ENCODE results near the gene NEURL4.

Gene NEURL4

DNA sequence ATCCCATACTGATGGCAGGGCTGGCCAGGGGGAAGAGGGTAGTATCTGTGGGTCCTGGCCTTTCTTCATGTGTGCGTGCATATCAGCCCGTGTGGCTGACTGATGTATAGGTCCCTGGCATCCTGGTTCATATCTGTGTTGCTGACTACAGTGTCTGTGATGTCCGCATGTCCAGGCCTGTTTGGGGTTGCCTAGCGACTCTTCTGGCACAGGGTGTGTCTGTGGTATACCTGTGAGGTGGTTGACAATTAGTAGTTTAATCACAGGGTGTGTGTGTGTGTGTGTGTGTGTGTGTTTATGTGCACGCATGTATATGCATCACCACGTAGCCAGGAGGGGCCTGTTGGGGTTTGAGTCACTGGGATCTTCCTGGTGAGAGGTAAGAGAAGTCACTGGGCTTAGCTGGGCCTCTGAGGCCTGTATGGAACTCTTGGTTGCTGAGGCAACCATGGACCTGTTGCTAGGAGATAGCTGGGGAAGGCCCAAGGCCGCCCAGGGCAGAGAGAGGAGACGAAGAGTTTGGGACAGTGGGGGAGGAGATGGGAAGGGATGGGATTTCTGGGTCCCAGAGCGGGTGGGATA lies 25.2 kb upstream of the NEURL4 start:
- peaks cover 7% of the 10 kb centered on the region for H3K4me1 ChIP-seq (ENCODE audit: insufficient read depth, low read length)
- no peaks in the 10 kb centered on the region for H3K27me3 ChIP-seq (ENCODE audit: insufficient read depth, low read length, poor library complexity)
- H3K79me2 ChIP-seq (ENCODE audit: insufficient read depth, low read length) = no peaks in the 10 kb centered on the region
- DNase-seq = no peak
- no peaks in the 10 kb centered on the region for H4K20me1 ChIP-seq (ENCODE audit: insufficient read depth, low read length)
- no peak overlapping the region for H3K27ac ChIP-seq (ENCODE audit: low read length)
- H3K4me3 ChIP-seq (ENCODE audit: low read depth in 1 of 2, low read length in 2 of 2) = no peak overlapping the region
- H3K36me3 ChIP-seq (ENCODE audit: insufficient read depth, low read length) = peaks cover 10% of the 10 kb centered on the region
- no peak for TF ChIP-seq EZH2 (IDR thresholded peaks at IDR 0.05; ENCODE audit: borderline replicate concordance, low read depth, low read length, severe bottlenecking)
- TF ChIP-seq, protein P1, sequence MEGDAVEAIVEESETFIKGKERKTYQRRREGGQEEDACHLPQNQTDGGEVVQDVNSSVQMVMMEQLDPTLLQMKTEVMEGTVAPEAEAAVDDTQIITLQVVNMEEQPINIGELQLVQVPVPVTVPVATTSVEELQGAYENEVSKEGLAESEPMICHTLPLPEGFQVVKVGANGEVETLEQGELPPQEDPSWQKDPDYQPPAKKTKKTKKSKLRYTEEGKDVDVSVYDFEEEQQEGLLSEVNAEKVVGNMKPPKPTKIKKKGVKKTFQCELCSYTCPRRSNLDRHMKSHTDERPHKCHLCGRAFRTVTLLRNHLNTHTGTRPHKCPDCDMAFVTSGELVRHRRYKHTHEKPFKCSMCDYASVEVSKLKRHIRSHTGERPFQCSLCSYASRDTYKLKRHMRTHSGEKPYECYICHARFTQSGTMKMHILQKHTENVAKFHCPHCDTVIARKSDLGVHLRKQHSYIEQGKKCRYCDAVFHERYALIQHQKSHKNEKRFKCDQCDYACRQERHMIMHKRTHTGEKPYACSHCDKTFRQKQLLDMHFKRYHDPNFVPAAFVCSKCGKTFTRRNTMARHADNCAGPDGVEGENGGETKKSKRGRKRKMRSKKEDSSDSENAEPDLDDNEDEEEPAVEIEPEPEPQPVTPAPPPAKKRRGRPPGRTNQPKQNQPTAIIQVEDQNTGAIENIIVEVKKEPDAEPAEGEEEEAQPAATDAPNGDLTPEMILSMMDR (IDR thresholded peaks at IDR 0.05; ENCODE audit: borderline replicate concordance, extremely low read depth, low read length, poor library complexity, severe bottlenecking) = no peak
- no peak for ATAC-seq (ENCODE audit: insufficient read depth, low read depth)
- no peak overlapping the region for H3K9ac ChIP-seq (ENCODE audit: low read depth, low read length)
- H3K4me2 ChIP-seq (ENCODE audit: insufficient read depth, low read length) = no peak overlapping the region
- H3K9me3 ChIP-seq (ENCODE audit: insufficient read depth, low read length, severe bottlenecking) = no peaks in the 10 kb centered on the region
- no peak overlapping the region for H2AFZ ChIP-seq (ENCODE audit: low read depth, low read length)

DNA sequence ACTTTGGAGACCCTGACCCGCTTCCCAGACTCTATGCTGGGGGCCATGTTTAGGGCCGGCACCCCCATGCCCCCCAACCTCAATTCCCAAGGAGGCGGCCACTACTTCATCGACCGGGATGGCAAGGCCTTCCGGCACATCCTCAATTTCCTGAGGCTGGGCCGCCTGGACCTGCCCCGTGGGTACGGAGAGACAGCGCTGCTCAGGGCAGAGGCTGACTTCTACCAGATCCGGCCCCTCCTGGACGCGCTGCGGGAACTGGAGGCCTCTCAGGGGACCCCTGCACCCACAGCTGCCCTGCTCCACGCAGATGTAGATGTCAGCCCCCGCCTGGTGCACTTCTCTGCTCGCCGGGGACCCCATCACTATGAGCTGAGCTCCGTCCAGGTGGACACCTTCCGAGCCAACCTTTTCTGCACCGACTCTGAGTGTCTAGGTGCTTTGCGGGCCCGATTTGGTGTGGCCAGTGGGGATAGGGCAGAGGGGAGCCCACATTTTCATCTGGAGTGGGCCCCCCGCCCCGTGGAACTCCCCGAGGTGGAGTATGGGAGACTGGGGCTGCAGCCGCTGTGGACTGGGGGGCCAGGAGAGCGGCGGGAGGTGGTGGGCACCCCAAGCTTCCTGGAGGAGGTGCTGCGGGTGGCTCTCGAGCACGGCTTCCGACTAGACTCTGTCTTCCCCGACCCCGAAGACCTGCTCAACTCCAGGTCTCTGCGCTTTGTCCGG lies 23.9 kb upstream of the NEURL4 start:
- Histone ChIP-seq H3K36me3 (ENCODE audit: insufficient read depth, low read length) (peaks cover 20% of the 10 kb centered on the region), H3K4me3 (ENCODE audit: low read depth in 1 of 2, low read length in 2 of 2) (no peak overlapping the region), H4K20me1 (ENCODE audit: insufficient read depth, low read length) (no peaks in the 10 kb centered on the region), H3K9me3 (ENCODE audit: insufficient read depth, low read length, severe bottlenecking) (no peaks in the 10 kb centered on the region), H3K79me2 (ENCODE audit: insufficient read depth, low read length) (no peaks in the 10 kb centered on the region), H3K4me2 (ENCODE audit: insufficient read depth, low read length) (no peak overlapping the region), H3K27ac (ENCODE audit: low read length) (no peak overlapping the region), H2AFZ (ENCODE audit: low read depth, low read length) (no peak overlapping the region), H3K9ac (ENCODE audit: low read depth, low read length) (no peak overlapping the region), H3K4me1 (ENCODE audit: insufficient read depth, low read length) (peaks cover 7% of the 10 kb centered on the region), H3K27me3 (ENCODE audit: insufficient read depth, low read length, poor library complexity) (no peaks in the 10 kb centered on the region)
- TF ChIP-seq, protein P1 (IDR thresholded peaks at IDR 0.05; ENCODE audit: borderline replicate concordance, extremely low read depth, low read length, poor library complexity, severe bottlenecking) = no peak
- no peak for TF ChIP-seq EZH2 (IDR thresholded peaks at IDR 0.05; ENCODE audit: borderline replicate concordance, low read depth, low read length, severe bottlenecking)
- DNase-seq (no peak), ATAC-seq (ENCODE audit: insufficient read depth, low read depth) (no peak)

DNA sequence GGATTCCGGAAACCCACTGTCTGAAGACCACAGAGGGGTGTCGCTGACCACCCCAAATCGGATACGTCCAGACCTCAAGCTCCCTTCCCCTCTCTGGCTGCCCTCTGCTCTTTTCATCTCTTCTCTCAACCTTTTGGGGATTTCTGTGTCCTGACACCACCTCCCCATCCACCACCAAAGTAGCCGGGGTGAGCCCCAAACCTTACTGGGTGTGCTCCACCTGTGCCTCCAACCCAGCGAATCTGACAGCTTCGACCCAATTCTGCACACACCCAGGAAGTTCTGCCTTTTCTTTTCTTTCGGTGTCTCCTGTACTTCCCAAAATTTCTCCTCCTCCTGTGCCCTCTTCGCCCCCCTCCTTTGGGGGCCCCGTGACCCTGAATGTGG lies 23.4 kb upstream of the NEURL4 start:
- no peak overlapping the region for H3K4me3 ChIP-seq (ENCODE audit: low read depth in 1 of 2, low read length in 2 of 2)
- H3K27ac ChIP-seq (ENCODE audit: low read length) = no peak overlapping the region
- no peaks in the 10 kb centered on the region for H4K20me1 ChIP-seq (ENCODE audit: insufficient read depth, low read length)
- no peak for DNase-seq
- no peak overlapping the region for H3K9ac ChIP-seq (ENCODE audit: low read depth, low read length)
- H3K4me2 ChIP-seq (ENCODE audit: insufficient read depth, low read length) = no peak overlapping the region
- no peaks in the 10 kb centered on the region for H3K9me3 ChIP-seq (ENCODE audit: insufficient read depth, low read length, severe bottlenecking)
- ATAC-seq (ENCODE audit: insufficient read depth, low read depth) = no peak
- H3K79me2 ChIP-seq (ENCODE audit: insufficient read depth, low read length) = no peaks in the 10 kb centered on the region
- TF ChIP-seq EZH2 (IDR thresholded peaks at IDR 0.05; ENCODE audit: borderline replicate concordance, low read depth, low read length, severe bottlenecking) = no peak
- TF ChIP-seq, protein P1 (IDR thresholded peaks at IDR 0.05; ENCODE audit: borderline replicate concordance, extremely low read depth, low read length, poor library complexity, severe bottlenecking) = no peak
- H3K4me1 ChIP-seq (ENCODE audit: insufficient read depth, low read length) = peaks cover 7% of the 10 kb centered on the region
- H3K36me3 ChIP-seq (ENCODE audit: insufficient read depth, low read length) = peaks cover 26% of the 10 kb centered on the region
- no peak overlapping the region for H2AFZ ChIP-seq (ENCODE audit: low read depth, low read length)
- H3K27me3 ChIP-seq (ENCODE audit: insufficient read depth, low read length, poor library complexity) = no peaks in the 10 kb centered on the region

Measured in DND-41 (cell line).